Uterus (tissue), 2 donors: ENCODE data around the gene ANKLE2.

Experiments
- POLR2A ChIP-seq, 2 donors: fragments of 450-650 bp; IDR thresholded peaks; one replicate each; pipeline ENCODE4 v1.6.1; 2016; ENCODE audit warnings: antibody characterized with exemption in 2 of 2, mild to moderate bottlenecking in 1 of 2, moderate library complexity in 1 of 2
- TF ChIP-seq, protein P1 (sequence below), 4 experiments: fragments of 200-600 bp in 2 of 4; fragments of 450-650 bp in 2 of 4; sonication (generic) in 2 of 4; IDR thresholded peaks; one replicate each; pipeline ENCODE4 v1.5.1; 2016 to 2019; ENCODE audit warnings: antibody characterized with exemption in 4 of 4, mild to moderate bottlenecking in 2 of 4, moderate library complexity in 1 of 4

DNA sequence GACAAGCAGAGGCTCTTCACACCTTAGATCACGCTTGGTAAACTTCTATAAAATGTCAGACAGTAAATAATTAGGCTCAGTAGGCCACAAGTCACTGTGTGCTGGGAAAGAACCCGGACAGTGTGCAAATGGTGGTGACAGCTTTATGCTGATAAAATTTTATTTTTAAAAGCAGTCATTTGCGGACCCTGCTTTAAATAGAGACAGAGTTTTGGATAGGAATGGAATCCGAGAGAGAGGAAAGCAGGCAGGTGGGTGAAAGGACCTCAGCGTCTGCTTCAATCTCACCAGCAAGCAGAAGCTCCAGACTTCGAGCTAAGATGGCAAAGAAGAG lies 21.4 kb downstream of the ANKLE2 start:
- TF ChIP-seq, protein P1, sequence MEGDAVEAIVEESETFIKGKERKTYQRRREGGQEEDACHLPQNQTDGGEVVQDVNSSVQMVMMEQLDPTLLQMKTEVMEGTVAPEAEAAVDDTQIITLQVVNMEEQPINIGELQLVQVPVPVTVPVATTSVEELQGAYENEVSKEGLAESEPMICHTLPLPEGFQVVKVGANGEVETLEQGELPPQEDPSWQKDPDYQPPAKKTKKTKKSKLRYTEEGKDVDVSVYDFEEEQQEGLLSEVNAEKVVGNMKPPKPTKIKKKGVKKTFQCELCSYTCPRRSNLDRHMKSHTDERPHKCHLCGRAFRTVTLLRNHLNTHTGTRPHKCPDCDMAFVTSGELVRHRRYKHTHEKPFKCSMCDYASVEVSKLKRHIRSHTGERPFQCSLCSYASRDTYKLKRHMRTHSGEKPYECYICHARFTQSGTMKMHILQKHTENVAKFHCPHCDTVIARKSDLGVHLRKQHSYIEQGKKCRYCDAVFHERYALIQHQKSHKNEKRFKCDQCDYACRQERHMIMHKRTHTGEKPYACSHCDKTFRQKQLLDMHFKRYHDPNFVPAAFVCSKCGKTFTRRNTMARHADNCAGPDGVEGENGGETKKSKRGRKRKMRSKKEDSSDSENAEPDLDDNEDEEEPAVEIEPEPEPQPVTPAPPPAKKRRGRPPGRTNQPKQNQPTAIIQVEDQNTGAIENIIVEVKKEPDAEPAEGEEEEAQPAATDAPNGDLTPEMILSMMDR (IDR thresholded peaks at IDR 0.05): no peak
- TF ChIP-seq POLR2A (IDR thresholded peaks at IDR 0.05): no peak
